ENCODE results near the gene ULK4.

ULK4 gene

DNA sequence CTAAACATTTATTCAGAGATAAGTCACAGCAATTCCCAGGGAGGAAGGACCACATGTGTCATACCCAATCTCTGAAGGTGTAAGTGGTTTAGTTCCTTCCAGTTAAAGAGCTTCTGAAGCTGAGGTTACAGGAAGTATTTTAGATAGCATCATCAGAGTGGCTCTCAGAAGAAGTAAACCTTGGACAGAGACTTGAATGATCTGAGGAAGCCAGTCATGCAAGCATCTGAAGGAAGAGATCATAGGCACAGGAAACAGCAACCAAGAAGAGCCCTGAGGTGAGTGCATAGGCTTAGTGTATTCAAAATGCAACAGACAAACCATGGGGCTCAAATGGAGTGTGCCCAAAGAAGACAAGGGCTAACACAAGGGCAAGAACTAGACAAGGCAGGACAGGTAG lies 210.3 kb downstream of the ULK4 start:
- CTCF ChIA-PET = no interaction called here
- no peak for TF ChIP-seq L3MBTL2 (conservative IDR thresholded peaks at IDR 0.05)
- TF ChIP-seq SUZ12 (IDR thresholded peaks at IDR 0.05) = no peak
- no peak for TF ChIP-seq BHLHE40 (IDR thresholded peaks at IDR 0.05; ENCODE audit: borderline replicate concordance)
- TF ChIP-seq LEF1 (IDR thresholded peaks at IDR 0.05; ENCODE audit: borderline replicate concordance) = no peak
- TF ChIP-seq NFRKB (IDR thresholded peaks at IDR 0.05) = no peak
- TF ChIP-seq FOXM1 (IDR thresholded peaks at IDR 0.05; ENCODE audit: borderline replicate concordance) = no peak
- no peak for TF ChIP-seq ZNF384 (IDR thresholded peaks at IDR 0.05)
- no peak for TF ChIP-seq FOXK2 (IDR thresholded peaks at IDR 0.05)
- no peak for TF ChIP-seq CTBP1 (IDR thresholded peaks at IDR 0.05; ENCODE audit: borderline replicate concordance)
- TF ChIP-seq ELF4 (IDR thresholded peaks at IDR 0.05) = no peak

DNA sequence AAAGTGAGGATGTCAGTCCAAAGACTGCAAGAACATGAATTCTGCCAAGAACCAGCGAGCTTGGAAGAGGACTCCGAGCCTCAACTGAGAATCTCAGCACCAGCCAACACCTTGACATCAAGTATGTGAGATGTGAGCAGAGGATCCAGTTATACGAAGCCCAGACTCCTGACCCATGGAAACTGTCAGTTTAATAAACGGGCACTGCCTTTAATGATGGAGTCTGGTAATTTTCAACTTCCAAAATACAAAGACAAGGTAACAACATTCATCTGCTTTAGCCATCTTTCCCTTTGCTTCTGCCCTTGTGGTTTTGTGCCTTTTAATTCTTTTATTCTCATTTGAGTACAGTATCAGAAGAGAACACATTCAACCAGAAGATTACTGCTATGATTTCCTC lies 211.9 kb downstream of the ULK4 start:
- no peak for DNase-seq (ENCODE audit: extremely low spot score)
- no peak for TF ChIP-seq FOXM1 (IDR thresholded peaks at IDR 0.05; ENCODE audit: borderline replicate concordance)
- no peak for TF ChIP-seq LEF1 (IDR thresholded peaks at IDR 0.05; ENCODE audit: borderline replicate concordance)
- no peak for TF ChIP-seq CTBP1 (IDR thresholded peaks at IDR 0.05; ENCODE audit: borderline replicate concordance)
- no peak for TF ChIP-seq SUZ12 (IDR thresholded peaks at IDR 0.05)
- no peak for TF ChIP-seq ZNF384 (IDR thresholded peaks at IDR 0.05)
- no peak for TF ChIP-seq ARNT (IDR thresholded peaks at IDR 0.05)
- TF ChIP-seq, protein P1, sequence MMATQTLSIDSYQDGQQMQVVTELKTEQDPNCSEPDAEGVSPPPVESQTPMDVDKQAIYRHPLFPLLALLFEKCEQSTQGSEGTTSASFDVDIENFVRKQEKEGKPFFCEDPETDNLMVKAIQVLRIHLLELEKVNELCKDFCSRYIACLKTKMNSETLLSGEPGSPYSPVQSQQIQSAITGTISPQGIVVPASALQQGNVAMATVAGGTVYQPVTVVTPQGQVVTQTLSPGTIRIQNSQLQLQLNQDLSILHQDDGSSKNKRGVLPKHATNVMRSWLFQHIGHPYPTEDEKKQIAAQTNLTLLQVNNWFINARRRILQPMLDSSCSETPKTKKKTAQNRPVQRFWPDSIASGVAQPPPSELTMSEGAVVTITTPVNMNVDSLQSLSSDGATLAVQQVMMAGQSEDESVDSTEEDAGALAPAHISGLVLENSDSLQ (IDR thresholded peaks at IDR 0.05) = no peak
- no peak for TF ChIP-seq ELF4 (IDR thresholded peaks at IDR 0.05)
- ChIA-PET POLR2A (no interaction called here), CTCF (no interaction called here)

More for the DNA sequence above, 210.3 kb downstream of the ULK4 start:
- POLR2A ChIA-PET = no interaction called here
- DNase-seq (ENCODE audit: extremely low spot score) = no peak

DNA sequence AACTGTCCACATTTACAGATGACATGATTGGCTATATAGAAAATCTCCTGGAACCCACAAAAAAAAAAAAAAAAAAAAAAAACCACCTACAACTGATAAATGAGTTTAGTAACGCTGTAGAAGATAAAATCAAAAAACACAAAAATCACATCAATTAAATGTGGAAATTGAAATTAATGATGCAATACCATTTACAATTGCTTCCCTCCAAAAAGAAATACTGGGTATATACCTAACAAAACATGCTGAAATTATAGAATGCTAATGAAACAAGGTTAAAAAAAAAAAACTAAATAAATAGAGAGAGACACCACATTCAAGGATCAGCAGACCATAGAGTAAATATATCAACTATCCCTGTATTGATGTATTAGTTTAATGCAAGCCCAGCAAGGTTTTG lies 215.7 kb downstream of the ULK4 start:
- TF ChIP-seq BHLHE40 (IDR thresholded peaks at IDR 0.05; ENCODE audit: borderline replicate concordance) (no peak), ELF4 (IDR thresholded peaks at IDR 0.05) (no peak), FOXA1 (IDR thresholded peaks at IDR 0.05) (no peak), TARDBP (IDR thresholded peaks at IDR 0.05) (no peak), ZNF384 (IDR thresholded peaks at IDR 0.05) (no peak), NFRKB (IDR thresholded peaks at IDR 0.05) (no peak), L3MBTL2 (conservative IDR thresholded peaks at IDR 0.05) (no peak), ARNT (IDR thresholded peaks at IDR 0.05) (no peak), LEF1 (IDR thresholded peaks at IDR 0.05; ENCODE audit: borderline replicate concordance) (no peak), SP1 (IDR thresholded peaks at IDR 0.05) (no peak), FOXK2 (IDR thresholded peaks at IDR 0.05) (no peak), HDGF (IDR thresholded peaks at IDR 0.05; ENCODE audit: borderline replicate concordance) (no peak), SUZ12 (IDR thresholded peaks at IDR 0.05) (no peak), FOXM1 (IDR thresholded peaks at IDR 0.05; ENCODE audit: borderline replicate concordance) (no peak), CTBP1 (IDR thresholded peaks at IDR 0.05; ENCODE audit: borderline replicate concordance) (no peak)
- TF ChIP-seq, protein P1 (IDR thresholded peaks at IDR 0.05) = no peak
- ChIA-PET POLR2A (no interaction called here), CTCF (interaction anchor here (1.5 kb wide), 1 partner anchor 16 kb away, joined by 4 read pairs; no protein-coding TSS in a partner anchor)
- DNase-seq (ENCODE audit: extremely low spot score) = no peak

DNA sequence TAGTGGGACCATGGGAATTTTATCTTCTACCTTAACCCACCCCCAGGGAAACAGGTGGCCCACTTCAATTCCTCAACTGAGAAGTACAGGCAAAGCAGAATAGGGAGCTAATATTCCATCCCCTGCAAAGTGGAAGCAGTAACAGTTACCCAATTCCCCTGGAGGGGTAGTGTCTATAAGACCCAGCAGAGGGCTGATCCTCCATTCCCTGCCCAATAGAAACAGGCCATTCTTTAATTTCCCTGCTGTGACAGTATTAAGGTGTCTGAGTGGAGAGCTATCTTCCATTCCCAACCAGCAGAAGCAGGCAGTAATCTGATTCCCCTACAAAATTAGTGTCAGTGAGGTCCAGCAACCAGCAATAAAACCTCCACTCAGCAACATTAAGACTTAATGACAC lies 219.8 kb downstream of the ULK4 start:
- peak; percentile 22 for DNase-seq (ENCODE audit: extremely low spot score)
- POLR2A ChIA-PET = no interaction called here
- CTCF ChIA-PET = no interaction called here
- TF ChIP-seq ELF4 (IDR thresholded peaks at IDR 0.05) (no peak), NFRKB (IDR thresholded peaks at IDR 0.05) (no peak), BHLHE40 (IDR thresholded peaks at IDR 0.05; ENCODE audit: borderline replicate concordance) (no peak), ZNF384 (IDR thresholded peaks at IDR 0.05) (no peak), LEF1 (IDR thresholded peaks at IDR 0.05; ENCODE audit: borderline replicate concordance) (no peak), SP1 (IDR thresholded peaks at IDR 0.05) (no peak), FOXM1 (IDR thresholded peaks at IDR 0.05; ENCODE audit: borderline replicate concordance) (no peak), FOXA1 (IDR thresholded peaks at IDR 0.05) (no peak)
- TF ChIP-seq, protein P1 (IDR thresholded peaks at IDR 0.05) = no peak

DNA sequence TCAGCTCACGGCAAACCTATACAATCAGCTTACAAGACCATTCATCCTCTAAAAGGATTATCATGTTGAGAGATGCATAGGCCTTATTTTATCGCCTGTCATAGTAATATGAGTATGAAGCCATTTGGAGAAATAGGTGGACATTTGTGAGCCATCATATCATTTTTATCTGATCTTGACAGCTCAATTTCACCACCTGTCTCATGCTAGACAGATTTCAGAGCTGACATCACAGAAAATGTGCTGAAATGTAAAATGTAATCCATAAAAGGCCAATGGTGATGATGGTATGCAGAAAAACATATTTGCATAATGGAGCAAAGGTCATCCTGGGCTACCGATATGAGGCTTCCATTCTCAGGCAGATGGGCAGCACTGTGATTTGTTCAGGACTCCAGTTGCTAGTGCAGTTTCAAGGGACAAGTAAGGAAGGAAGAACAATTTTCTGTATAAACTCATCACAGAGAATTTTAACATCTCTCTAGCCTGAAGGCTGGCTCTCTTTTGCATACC lies 221.5 kb downstream of the ULK4 start:
- TF ChIP-seq ARNT (IDR thresholded peaks at IDR 0.05) = no peak
- TF ChIP-seq CTBP1 (IDR thresholded peaks at IDR 0.05; ENCODE audit: borderline replicate concordance) = no peak
- no peak for TF ChIP-seq ZNF384 (IDR thresholded peaks at IDR 0.05)
- no peak for TF ChIP-seq L3MBTL2 (conservative IDR thresholded peaks at IDR 0.05)
- no peak for TF ChIP-seq FOXK2 (IDR thresholded peaks at IDR 0.05)
- TF ChIP-seq ELF4 (IDR thresholded peaks at IDR 0.05) = no peak
- TF ChIP-seq NFRKB (IDR thresholded peaks at IDR 0.05) = no peak
- TF ChIP-seq TARDBP (IDR thresholded peaks at IDR 0.05) = no peak
- CTCF ChIA-PET = no interaction called here
- no peak for DNase-seq (ENCODE audit: extremely low spot score)
- POLR2A ChIA-PET = no interaction called here

DNA sequence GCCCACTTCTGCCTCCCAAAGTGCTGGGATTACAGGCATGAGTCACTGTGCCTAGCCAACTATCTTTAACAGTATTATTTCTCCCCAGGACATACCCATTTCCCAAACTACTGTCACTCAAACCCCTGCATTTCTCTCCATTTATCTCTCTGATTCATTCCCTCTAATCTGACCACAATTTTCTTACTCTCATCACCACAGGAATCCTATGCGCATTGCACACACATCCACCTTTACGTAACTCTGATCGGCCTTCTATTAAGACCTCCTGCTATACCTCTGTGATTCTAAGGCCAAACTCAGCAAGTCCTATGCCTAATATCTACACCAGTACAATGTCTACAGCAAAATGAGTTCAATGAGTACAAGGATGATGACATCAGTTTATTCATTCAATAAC lies 235.0 kb downstream of the ULK4 start:
- no peak for DNase-seq (ENCODE audit: extremely low spot score)
- TF ChIP-seq NFRKB (IDR thresholded peaks at IDR 0.05) = no peak
- no peak for TF ChIP-seq L3MBTL2 (conservative IDR thresholded peaks at IDR 0.05)
- no peak for TF ChIP-seq LEF1 (IDR thresholded peaks at IDR 0.05; ENCODE audit: borderline replicate concordance)
- TF ChIP-seq FOXA1 (IDR thresholded peaks at IDR 0.05) = no peak
- TF ChIP-seq, protein P1 (IDR thresholded peaks at IDR 0.05) = no peak
- TF ChIP-seq CTBP1 (IDR thresholded peaks at IDR 0.05; ENCODE audit: borderline replicate concordance) = no peak
- ChIA-PET POLR2A (no interaction called here), CTCF (no interaction called here)
